OCI-LY3 (cell line): ENCODE results near the gene LIM2.

Experiments
- EZH2phosphoT487 ChIP-seq: fragments of 200-600 bp; shearing (Covaris generic); IDR thresholded peaks from 2 replicates; pipeline ENCODE4 v1.6.1; 2018; ENCODE audit warnings: antibody characterized with exemption, mixed run types, low read depth
- TF ChIP-seq, protein P1 (sequence below): fragments of 200-600, 300-600 bp; sonication (generic); IDR thresholded peaks from 2 replicates; pipeline ENCODE4 v1.5.1; 2014; ENCODE audit warnings: antibody characterized with exemption, low read length, low read depth

DNA sequence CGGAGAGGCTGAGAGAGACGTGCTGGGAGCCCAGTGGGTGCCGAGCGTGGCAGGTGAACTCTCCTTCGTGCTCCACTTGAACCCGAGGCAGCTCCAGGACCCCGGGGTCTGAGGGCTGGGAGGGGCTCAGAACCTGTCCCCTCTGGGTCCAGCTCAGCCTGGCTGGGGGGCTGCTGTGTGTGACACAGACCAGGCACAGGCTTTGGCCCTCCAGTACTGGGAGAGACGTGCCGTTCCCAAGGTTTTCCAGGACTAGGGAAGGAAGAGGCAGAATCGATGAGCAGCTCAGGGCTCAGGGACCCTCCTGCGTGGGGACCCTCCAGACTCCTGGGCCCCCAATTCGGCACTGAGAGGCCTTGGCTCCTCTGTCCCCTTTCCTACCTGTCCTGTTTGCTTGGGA, 27.4 kb upstream of the LIM2 start:
- TF ChIP-seq, protein P1, sequence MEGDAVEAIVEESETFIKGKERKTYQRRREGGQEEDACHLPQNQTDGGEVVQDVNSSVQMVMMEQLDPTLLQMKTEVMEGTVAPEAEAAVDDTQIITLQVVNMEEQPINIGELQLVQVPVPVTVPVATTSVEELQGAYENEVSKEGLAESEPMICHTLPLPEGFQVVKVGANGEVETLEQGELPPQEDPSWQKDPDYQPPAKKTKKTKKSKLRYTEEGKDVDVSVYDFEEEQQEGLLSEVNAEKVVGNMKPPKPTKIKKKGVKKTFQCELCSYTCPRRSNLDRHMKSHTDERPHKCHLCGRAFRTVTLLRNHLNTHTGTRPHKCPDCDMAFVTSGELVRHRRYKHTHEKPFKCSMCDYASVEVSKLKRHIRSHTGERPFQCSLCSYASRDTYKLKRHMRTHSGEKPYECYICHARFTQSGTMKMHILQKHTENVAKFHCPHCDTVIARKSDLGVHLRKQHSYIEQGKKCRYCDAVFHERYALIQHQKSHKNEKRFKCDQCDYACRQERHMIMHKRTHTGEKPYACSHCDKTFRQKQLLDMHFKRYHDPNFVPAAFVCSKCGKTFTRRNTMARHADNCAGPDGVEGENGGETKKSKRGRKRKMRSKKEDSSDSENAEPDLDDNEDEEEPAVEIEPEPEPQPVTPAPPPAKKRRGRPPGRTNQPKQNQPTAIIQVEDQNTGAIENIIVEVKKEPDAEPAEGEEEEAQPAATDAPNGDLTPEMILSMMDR = no peak
- no peak for TF ChIP-seq EZH2phosphoT487
